GM12892 (cell line): ENCODE measurements around the gene SLAMF9.

Experiments
- POLR2A ChIP-seq: IDR thresholded peaks from 2 replicates; pipeline ENCODE4 v1.6.1; 2011; ENCODE audit warnings: low read depth, low read length, control low read depth
- POLR2AphosphoS5 ChIP-seq: IDR thresholded peaks from 2 replicates; pipeline ENCODE4 v1.6.1; 2011; ENCODE audit warnings: low read depth, low read length, control low read depth
- TAF1 ChIP-seq: IDR thresholded peaks from 2 replicates; pipeline ENCODE4 v1.6.1; 2011; ENCODE audit warnings: low read depth, mild to moderate bottlenecking, control low read depth, low read length, borderline replicate concordance

DNA sequence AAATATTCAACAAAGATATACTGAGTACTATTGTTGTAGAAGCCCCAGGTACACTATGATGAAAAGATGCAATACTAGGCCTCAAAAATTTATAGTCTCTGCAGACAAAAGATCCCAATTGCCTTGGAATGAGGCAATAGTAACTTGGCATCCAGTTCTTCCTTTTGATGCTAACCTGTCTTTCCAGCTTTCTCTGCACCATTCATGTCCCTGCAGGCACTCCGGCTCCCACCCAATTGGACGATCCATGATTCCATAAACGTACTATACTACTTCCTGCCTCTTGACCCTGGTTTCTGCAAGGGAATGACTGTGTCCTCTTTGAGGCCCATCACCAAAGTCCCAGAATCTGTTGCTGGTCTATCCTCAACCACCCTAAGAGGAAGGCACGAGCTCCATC lies 20.7 kb downstream of the SLAMF9 start:
- TF ChIP-seq POLR2AphosphoS5 (no peak), POLR2A (no peak), TAF1 (no peak)
